ENCODE data around the gene SARDH. TPM values are rescaled to one million over a fixed set of nuclear protein-coding genes. Genes with fewer than 3 reads are reported as not detected.
A peak's percentile ranks its signal among the peaks of the same experiment; 100 is the strongest.

The SARDH gene
- total RNA-seq, 1 donor from 2014 or later, result 0.63 TPM

DNA sequence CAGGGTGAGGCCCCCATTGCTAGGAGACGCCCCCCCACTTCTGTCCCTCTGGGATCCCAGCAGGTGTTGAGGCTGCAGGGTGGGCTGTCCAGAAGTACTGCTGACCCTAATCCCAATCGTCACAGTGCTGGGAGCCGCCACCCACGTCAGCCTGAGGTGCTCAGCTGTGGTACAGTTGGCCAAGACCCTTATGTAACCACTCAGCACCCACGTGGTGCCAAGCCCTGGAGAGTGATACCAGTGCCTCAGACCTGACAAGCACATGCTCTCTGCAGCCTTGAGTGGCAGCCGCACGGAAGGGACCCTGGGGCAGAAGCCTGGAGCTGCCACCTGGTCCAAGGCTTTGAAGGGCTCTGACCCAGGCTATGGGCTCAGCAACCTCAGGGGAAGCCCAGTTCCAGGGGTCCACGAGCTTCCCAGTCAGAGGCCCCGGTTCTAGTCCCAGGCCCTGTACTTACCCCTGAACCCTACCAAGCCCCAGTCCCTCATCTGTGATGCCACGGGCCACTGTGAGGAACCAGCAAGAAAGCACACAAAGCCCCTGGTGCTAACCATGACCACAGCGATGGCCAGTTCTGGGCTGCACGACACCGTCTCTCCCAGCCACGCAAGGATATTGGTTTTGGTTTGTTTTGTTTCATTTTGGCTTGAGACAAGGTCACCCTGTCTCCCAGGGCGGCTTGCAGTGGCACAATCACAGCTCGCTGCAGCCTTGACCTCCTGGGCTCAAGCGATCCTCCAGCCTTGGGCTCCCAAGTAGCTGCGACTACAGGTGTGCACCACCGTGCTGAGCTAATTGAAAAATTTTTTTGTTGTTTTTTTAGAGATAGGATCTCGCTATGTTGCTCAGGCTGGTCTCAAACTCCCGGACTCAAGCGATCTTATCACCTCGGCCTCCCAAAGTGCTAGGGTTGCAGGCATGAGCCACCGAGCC, 51.2 kb downstream of the SARDH start:
- H3K27me3 ChIP-seq (ENCODE audit: low read depth), result peaks cover 3% of the 10 kb centered on the region
- no peak overlapping the region for H3K4me3 ChIP-seq
- peak; percentile 66 for DNase-seq
- intact Hi-C loops (cut with micrococcal nuclease), result no loop called here
- no peak overlapping the region for H3K27ac ChIP-seq (replicated peaks)
- H3K4me1 ChIP-seq, result peaks cover 28% of the 10 kb centered on the region
- no peaks in the 10 kb centered on the region for H3K36me3 ChIP-seq
- TF ChIP-seq CTCF (IDR thresholded peaks at IDR 0.05; ENCODE audit: borderline replicate concordance), result no peak
- no peaks in the 10 kb centered on the region for H3K9me3 ChIP-seq (replicated peaks)

GRCh38 chr9:133685653-133686609, 52.2 kb downstream of the SARDH start:
- TF ChIP-seq CTCF (IDR thresholded peaks at IDR 0.05; ENCODE audit: borderline replicate concordance), result no peak
- Histone ChIP-seq H3K4me1 (peaks cover 28% of the 10 kb centered on the region), H3K9me3 (replicated peaks) (no peaks in the 10 kb centered on the region), H3K4me3 (no peak overlapping the region), H3K36me3 (no peaks in the 10 kb centered on the region), H3K27ac (replicated peaks) (no peak overlapping the region), H3K27me3 (ENCODE audit: low read depth) (no peaks in the 10 kb centered on the region)
- intact Hi-C loops (cut with micrococcal nuclease), result no loop called here
- DNase-seq, result peak; percentile 15

DNA sequence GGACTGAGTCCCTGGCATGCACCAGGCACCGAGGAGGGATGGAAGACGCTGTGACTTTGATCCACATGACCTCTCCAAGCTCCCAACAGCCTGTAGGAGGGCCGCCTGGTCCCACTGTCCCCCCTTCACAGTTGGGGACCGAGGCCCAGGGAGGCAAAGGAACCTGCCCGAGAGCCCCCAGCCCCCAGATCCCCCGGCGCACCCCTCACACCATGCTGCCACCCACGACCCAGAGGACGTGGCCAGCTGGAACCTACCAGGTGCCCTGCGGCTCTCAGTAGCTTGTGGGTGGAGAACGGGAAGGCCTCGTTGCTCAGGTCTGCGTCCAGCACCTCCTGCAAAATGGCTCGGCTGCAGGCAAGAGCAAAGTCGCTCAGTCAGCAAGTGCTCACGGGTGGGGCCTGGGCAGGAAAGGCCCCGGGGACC, 53.2 kb downstream of the SARDH start:
- H3K4me1 ChIP-seq, result peaks cover 36% of the 10 kb centered on the region
- DNase-seq, result no peak
- H3K4me3 ChIP-seq, result no peak overlapping the region
- no peaks in the 10 kb centered on the region for H3K27me3 ChIP-seq (ENCODE audit: low read depth)
- no peaks in the 10 kb centered on the region for H3K36me3 ChIP-seq
- H3K27ac ChIP-seq (replicated peaks), result peak overlapping the region; percentile 84
- no peak for TF ChIP-seq CTCF (IDR thresholded peaks at IDR 0.05; ENCODE audit: borderline replicate concordance)
- no peaks in the 10 kb centered on the region for H3K9me3 ChIP-seq (replicated peaks)
- intact Hi-C loops (cut with micrococcal nuclease), result no loop called here

- TF ChIP-seq CTCF (IDR thresholded peaks at IDR 0.05; ENCODE audit: borderline replicate concordance), result no peak
- H3K9me3 ChIP-seq (replicated peaks), result no peaks in the 10 kb centered on the region
- DNase-seq, result peak; percentile 31
- H3K36me3 ChIP-seq, result no peaks in the 10 kb centered on the region
- intact Hi-C loops (cut with micrococcal nuclease), result no loop called here
- peak overlapping the region; percentile 3 for H3K4me3 ChIP-seq
- peaks cover 42% of the 10 kb centered on the region for H3K4me1 ChIP-seq
- H3K27ac ChIP-seq (replicated peaks), result peak overlapping the region; percentile 84
- no peaks in the 10 kb centered on the region for H3K27me3 ChIP-seq (ENCODE audit: low read depth)
Observed at GRCh38 chr9:133684121-133684935, 53.8 kb downstream of the SARDH start.
